OCI-LY1 (cell line): ENCODE results near the gene XYLT2.

Experiments used
- H2AFZ ChIP-seq: fragments of 200-600 bp; sonication (generic), shearing (Covaris generic); 2 replicates; pipeline ENCODE4 v1.6.0; 2014; ENCODE audit warnings: antibody characterized with exemption, mild to moderate bottlenecking, low read length
- H3F3A ChIP-seq: fragments of 200-600 bp; sonication (generic), shearing (Covaris generic); 2 replicates; pipeline ENCODE4 v1.6.0; 2014; ENCODE audit warnings: mild to moderate bottlenecking, antibody characterized with exemption, low read length, moderate library complexity; ENCODE audit not compliant: insufficient read depth
- H3K27ac ChIP-seq: fragments of 200-600 bp; sonication (generic); 2 replicates; pipeline ENCODE4 v1.5.1; 2014; ENCODE audit warnings: low read length, mixed run types, mild to moderate bottlenecking, low read depth; ENCODE audit not compliant: poor library complexity, severe bottlenecking
- H3K27me3 ChIP-seq: fragments of 200-600 bp; sonication (generic); 2 replicates; pipeline ENCODE4 v1.6.0; 2014; ENCODE audit warnings: antibody characterized with exemption, mild to moderate bottlenecking, low read length, moderate library complexity; ENCODE audit not compliant: insufficient read depth
- H3K36me3 ChIP-seq: fragments of 200-600 bp; sonication (generic); 2 replicates; pipeline ENCODE4 v1.6.1; 2014; ENCODE audit warnings: mild to moderate bottlenecking, antibody characterized with exemption, low read length, moderate library complexity, mixed read lengths; ENCODE audit not compliant: insufficient read depth
- H3K4me1 ChIP-seq: fragments of 200-600 bp; sonication (generic); 2 replicates; pipeline ENCODE4 v1.5.1; 2014; ENCODE audit warnings: mild to moderate bottlenecking, low read length, moderate library complexity; ENCODE audit not compliant: insufficient read depth, severe bottlenecking
- H3K4me2 ChIP-seq: fragments of 200-600 bp; sonication (generic), shearing (Covaris generic); 2 replicates; pipeline ENCODE4 v1.6.1; 2014; ENCODE audit warnings: low read length
- H3K4me3 ChIP-seq: fragments of 200-600 bp; sonication (generic); 2 replicates; pipeline ENCODE4 v1.5.1; 2014; ENCODE audit warnings: low read length, low read depth, mild to moderate bottlenecking, mixed read lengths; ENCODE audit not compliant: poor library complexity, severe bottlenecking
- H3K79me2 ChIP-seq: fragments of 200-600 bp; shearing (Covaris generic); 2 replicates; pipeline ENCODE4 v1.6.1; 2016; ENCODE audit warnings: mixed run types, low read length, mixed read lengths; ENCODE audit not compliant: insufficient read depth
- H3K9ac ChIP-seq: fragments of 200-600 bp; sonication (generic), shearing (Covaris generic); 2 replicates; pipeline ENCODE4 v1.6.1; 2014; ENCODE audit warnings: mild to moderate bottlenecking, low read length, mixed read lengths
- H3K9me2 ChIP-seq: fragments of 200-600 bp; sonication (generic), shearing (Covaris generic); 2 replicates; pipeline ENCODE4 v1.6.1; 2014; ENCODE audit warnings: low read depth, mild to moderate bottlenecking, low read length, mixed read lengths
- H3K9me3 ChIP-seq: fragments of 200-600 bp; shearing (Covaris generic); 2 replicates; pipeline ENCODE4 v1.6.1; 2014; ENCODE audit warnings: low read length, mixed read lengths
- H4K20me1 ChIP-seq: fragments of 200-600 bp; sonication (generic), shearing (Covaris generic); 2 replicates; pipeline ENCODE4 v1.6.0; 2016; ENCODE audit warnings: mild to moderate bottlenecking, low read length; ENCODE audit not compliant: insufficient read depth
- EZH2 ChIP-seq: fragments of 200-600 bp; sonication (generic), shearing (Covaris generic); IDR thresholded peaks from 2 replicates; pipeline ENCODE4 v1.8.0; 2017; ENCODE audit warnings: borderline replicate concordance, mixed run types, mild to moderate bottlenecking, antibody characterized with exemption, low read length, moderate library complexity, mixed read lengths
- TF ChIP-seq, protein P1 (sequence below): fragments of 200-600 bp; sonication (generic), shearing (Covaris generic); IDR thresholded peaks from 2 replicates; pipeline ENCODE4 v1.5.1; 2017; ENCODE audit warnings: mild to moderate bottlenecking, antibody characterized with exemption, low read length, moderate library complexity, mixed read lengths

The XYLT2 gene

DNA sequence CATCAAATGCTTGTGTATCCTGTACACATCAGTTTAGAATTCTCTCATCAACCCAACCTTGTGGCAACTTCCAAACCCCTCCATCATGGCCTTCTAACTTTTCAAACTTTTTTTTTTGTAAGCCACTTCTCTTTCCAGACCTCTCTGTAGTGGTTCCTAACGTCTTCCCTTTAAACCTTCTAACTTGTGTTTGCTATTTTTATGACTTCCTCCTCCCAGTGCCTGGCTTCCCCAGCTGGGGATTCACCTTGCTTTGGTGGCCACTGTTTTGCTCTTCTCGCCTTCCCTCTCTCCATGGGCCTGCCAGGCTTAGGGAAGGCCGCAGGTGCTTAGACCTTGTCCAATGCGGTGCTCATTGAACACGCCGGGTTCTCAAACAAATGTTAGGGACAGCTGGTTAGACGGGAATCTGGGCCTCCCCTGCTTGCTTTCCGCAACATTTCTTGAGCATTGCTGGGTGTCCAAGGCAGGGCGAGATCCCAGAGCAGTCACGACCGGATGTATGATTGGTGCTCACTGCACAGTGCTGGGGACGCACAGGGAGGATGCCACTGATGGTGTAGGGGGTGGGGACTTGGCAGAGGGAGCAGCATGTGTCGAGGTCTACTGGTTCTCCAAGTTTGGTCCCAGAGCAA, 1.1 kb upstream of the XYLT2 start:
- Histone ChIP-seq H3K9me3 (no peaks in the 10 kb centered on the region), H3K9me2 (no peaks in the 10 kb centered on the region), H3F3A (no peaks in the 10 kb centered on the region; the same call in 1 of the 2 replicates), H3K4me1 (peaks cover 17% of the 10 kb centered on the region), H3K79me2 (no peaks in the 10 kb centered on the region), H3K27ac (no peak overlapping the region), H3K36me3 (no peaks in the 10 kb centered on the region), H3K4me2 (peak overlapping the region; percentile 88; the same call in 1 of the 2 replicates), H2AFZ (no peak overlapping the region; the same call in 1 of the 2 replicates), H4K20me1 (no peaks in the 10 kb centered on the region), H3K4me3 (peak overlapping the region; percentile 82), H3K27me3 (peaks cover 3% of the 10 kb centered on the region; the same call in 1 of the 2 replicates), H3K9ac (no peak overlapping the region; the same call in 1 of the 2 replicates)
- no peak for TF ChIP-seq EZH2
- TF ChIP-seq, protein P1, sequence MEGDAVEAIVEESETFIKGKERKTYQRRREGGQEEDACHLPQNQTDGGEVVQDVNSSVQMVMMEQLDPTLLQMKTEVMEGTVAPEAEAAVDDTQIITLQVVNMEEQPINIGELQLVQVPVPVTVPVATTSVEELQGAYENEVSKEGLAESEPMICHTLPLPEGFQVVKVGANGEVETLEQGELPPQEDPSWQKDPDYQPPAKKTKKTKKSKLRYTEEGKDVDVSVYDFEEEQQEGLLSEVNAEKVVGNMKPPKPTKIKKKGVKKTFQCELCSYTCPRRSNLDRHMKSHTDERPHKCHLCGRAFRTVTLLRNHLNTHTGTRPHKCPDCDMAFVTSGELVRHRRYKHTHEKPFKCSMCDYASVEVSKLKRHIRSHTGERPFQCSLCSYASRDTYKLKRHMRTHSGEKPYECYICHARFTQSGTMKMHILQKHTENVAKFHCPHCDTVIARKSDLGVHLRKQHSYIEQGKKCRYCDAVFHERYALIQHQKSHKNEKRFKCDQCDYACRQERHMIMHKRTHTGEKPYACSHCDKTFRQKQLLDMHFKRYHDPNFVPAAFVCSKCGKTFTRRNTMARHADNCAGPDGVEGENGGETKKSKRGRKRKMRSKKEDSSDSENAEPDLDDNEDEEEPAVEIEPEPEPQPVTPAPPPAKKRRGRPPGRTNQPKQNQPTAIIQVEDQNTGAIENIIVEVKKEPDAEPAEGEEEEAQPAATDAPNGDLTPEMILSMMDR = no peak

DNA sequence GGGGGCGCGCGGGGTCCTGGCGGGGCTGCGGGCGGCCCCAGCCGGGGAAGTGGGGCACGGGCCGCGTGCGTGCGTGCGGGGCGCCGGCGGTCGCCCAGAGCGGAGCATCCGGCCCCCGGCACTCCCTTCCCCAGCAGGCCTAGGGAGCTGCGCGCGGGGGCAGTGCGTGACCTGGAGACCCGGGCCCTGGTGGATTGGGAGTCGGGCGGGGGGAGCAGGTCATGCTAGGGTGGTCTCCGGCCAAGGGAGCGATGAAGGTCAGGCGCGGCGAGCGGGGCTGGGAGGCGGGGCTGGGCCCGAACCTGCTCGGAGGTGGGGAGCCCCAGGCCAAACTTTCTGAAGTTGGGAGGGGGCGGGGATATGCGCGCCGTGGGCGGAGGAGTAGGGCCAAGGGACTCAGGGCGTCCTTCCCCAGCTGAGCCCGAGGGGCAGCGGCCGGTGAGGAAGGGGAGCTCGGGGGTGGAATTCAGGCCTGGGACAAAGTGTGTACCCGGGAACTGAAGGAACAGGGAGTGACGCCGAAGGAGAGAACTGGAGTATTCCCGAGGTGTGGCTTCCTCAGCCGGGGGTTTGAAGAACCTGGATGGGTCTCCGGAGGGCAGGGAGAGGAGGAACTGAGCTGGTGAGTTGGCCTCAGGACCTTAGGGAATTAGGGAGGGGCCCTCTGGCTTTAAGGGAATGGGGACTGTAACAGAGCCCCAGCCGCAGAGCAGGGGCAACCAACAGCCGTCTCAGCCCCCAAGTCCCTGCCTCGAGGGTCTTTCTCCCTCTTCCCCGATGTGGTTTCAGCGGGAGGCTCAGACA, 589 bp downstream of the XYLT2 start:
- no peak overlapping the region for H2AFZ ChIP-seq
- H3K27ac ChIP-seq = no peak overlapping the region

DNA sequence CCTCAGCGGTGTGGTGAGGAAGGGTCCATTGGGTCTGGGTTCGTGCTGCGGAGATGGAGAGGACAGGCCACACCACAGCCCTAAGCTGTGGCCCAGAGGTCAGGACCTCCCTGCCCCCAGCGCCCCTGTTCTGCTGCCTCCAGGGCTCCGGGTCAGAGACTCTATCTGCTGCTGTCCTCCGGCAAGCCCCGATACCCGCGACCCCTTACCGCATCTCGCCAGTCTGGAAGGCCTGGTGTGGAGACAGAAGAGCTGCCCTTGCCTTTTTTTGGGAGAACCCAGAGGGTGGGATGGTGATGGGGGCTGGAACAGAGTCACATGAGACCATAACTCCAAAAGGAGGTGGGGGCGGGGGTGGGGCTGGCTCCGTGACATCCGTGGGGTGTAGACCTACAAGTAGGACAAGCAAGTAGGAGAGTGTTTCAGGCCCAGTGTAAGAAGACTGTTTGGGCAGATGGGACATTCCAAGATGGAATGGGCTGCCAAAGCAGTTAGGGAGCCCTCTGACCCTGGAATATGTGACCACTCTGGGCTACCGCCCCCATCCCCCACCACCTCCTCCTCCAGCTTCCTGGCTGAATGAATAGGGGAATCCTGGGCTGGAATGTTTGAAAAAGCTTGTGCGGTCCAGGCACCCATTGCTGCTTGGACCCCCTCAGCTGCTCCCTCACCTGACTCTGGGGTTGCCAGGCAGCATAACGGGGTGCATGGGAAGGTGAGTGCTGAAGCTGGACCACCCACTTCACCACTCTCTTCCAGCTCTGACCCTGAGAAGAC, 1.4 kb downstream of the XYLT2 start:
- Histone ChIP-seq H3K79me2 (no peaks in the 10 kb centered on the region), H4K20me1 (no peaks in the 10 kb centered on the region), H3K4me2 (peak overlapping the region; percentile 90), H3K27ac (no peak overlapping the region), H2AFZ (no peak overlapping the region), H3K9ac (peak overlapping the region; percentile 84; the same call in 1 of the 2 replicates), H3K9me3 (no peaks in the 10 kb centered on the region), H3K4me1 (peaks cover 17% of the 10 kb centered on the region), H3K4me3 (peak overlapping the region; percentile 82), H3K36me3 (no peaks in the 10 kb centered on the region), H3K27me3 (no peaks in the 10 kb centered on the region), H3K9me2 (no peaks in the 10 kb centered on the region), H3F3A (no peaks in the 10 kb centered on the region; the same call in 1 of the 2 replicates)
- TF ChIP-seq, protein P1 = no peak
- no peak for TF ChIP-seq EZH2

More for the DNA sequence above, 589 bp downstream of the XYLT2 start:
- Histone ChIP-seq H3K4me3 (peak overlapping the region; percentile 82), H3K79me2 (no peaks in the 10 kb centered on the region), H3K4me2 (peak overlapping the region; percentile 90), H3K4me1 (peaks cover 17% of the 10 kb centered on the region), H3K9me3 (no peaks in the 10 kb centered on the region), H4K20me1 (no peaks in the 10 kb centered on the region), H3F3A (no peaks in the 10 kb centered on the region; the same call in 1 of the 2 replicates), H3K9ac (peak overlapping the region; percentile 84), H3K27me3 (no peaks in the 10 kb centered on the region; the same call in 1 of the 2 replicates), H3K9me2 (no peaks in the 10 kb centered on the region), H3K36me3 (no peaks in the 10 kb centered on the region)
- TF ChIP-seq EZH2 = no peak
- TF ChIP-seq, protein P1 = no peak
